HG03045 (cell line): ENCODE measurements around the gene LHFPL2.
"Not testable (repeated sequence)": the region's sequence is repeated elsewhere in the genome, so short reads cannot be mapped to it uniquely, and the experiment has no call there.

ENCODE experiments used
- ATAC-seq: cut with Tn5 transposase; IDR thresholded peaks from one replicate; pipeline ENCODE4 v1.9.1; 2021; ENCODE audit warnings: mild to moderate bottlenecking, moderate library complexity; ENCODE audit not compliant: unreplicated experiment

LHFPL2 gene

GRCh38 chr5:78621291-78621738 lies 27.3 kb downstream of the LHFPL2 start:
- ATAC-seq, result no peak

- ATAC-seq, result not testable (repeated sequence)
Measured at GRCh38 chr5:78620119-78620518, 28.5 kb downstream of the LHFPL2 start.

- ATAC-seq, result no peak
Measured at GRCh38 chr5:78618303-78618702, 30.3 kb downstream of the LHFPL2 start.

GRCh38 chr5:78615697-78616096 lies 32.9 kb downstream of the LHFPL2 start:
- ATAC-seq, result no peak

GRCh38 chr5:78614816-78615215 lies 33.8 kb downstream of the LHFPL2 start:
- no peak for ATAC-seq

GRCh38 chr5:78613756-78614155 lies 34.8 kb downstream of the LHFPL2 start:
- no peak for ATAC-seq

GRCh38 chr5:78613151-78613533 lies 35.4 kb downstream of the LHFPL2 start:
- no peak for ATAC-seq

GRCh38 chr5:78612227-78613150 lies 36.1 kb downstream of the LHFPL2 start:
- no peak for ATAC-seq

GRCh38 chr5:78611126-78611605 lies 37.4 kb downstream of the LHFPL2 start:
- no peak for ATAC-seq

- ATAC-seq, result no peak
Measured at GRCh38 chr5:78610636-78611035, 37.9 kb downstream of the LHFPL2 start.

GRCh38 chr5:78610163-78610583 lies 38.4 kb downstream of the LHFPL2 start:
- no peak for ATAC-seq

- ATAC-seq, result no peak
Measured at GRCh38 chr5:78607864-78608263, 40.7 kb downstream of the LHFPL2 start.

- ATAC-seq, result no peak
Measured at GRCh38 chr5:78606241-78606640, 42.3 kb downstream of the LHFPL2 start.

GRCh38 chr5:78605611-78606010 lies 43.0 kb downstream of the LHFPL2 start:
- no peak for ATAC-seq

GRCh38 chr5:78604689-78605285 lies 43.8 kb downstream of the LHFPL2 start:
- ATAC-seq, result no peak

GRCh38 chr5:78603636-78604175 lies 44.9 kb downstream of the LHFPL2 start:
- no peak for ATAC-seq

- ATAC-seq, result no peak
Measured at GRCh38 chr5:78602400-78602799, 46.2 kb downstream of the LHFPL2 start.

- no peak for ATAC-seq
Measured at GRCh38 chr5:78601559-78602314, 46.8 kb downstream of the LHFPL2 start.

GRCh38 chr5:78600687-78601414 lies 47.7 kb downstream of the LHFPL2 start:
- ATAC-seq, result no peak

GRCh38 chr5:78598973-78599372 lies 49.6 kb downstream of the LHFPL2 start:
- ATAC-seq, result no peak
